ENCODE results near the gene PLAAT5. TPM values are rescaled to one million over a fixed set of nuclear protein-coding genes. Genes with fewer than 3 reads are reported as not detected.

Gene PLAAT5
- total and polyA plus RNA-seq, 2 of the 13 experiments (the other 11 are each of a cell fraction or from before 2014, with no cell fraction given): not detected

DNA sequence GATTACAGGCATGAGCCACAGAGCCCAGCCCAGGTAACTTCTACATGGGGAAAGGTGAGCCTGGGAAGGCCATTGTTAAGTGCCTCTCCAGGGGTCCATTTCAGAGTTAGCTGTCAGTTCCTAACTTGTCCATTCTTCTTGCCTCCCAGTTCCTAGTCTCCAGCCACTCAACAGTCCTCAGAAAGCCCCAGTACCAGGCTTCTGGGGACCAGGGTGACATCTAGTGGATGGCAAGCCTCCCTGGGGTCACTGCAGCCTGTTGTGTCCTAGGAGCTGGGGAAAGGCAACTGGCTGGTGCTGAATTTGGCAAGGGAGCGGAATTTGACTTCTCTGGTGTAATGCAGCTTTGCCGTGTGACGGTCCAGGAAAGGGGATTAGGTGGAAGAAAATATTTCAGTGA, 17.0 kb upstream of the PLAAT5 start:
- Histone ChIP-seq H3K4me3 (replicated peaks in 1 of 3; ENCODE audit: insufficient read depth in 1 of 3, low read depth in 2 of 3, low read length in 3 of 3) (no peak overlapping the region), H3K9ac (ENCODE audit: insufficient read depth, low read depth, low read length) (no peak overlapping the region), H4K20me1 (ENCODE audit: insufficient read depth, low read length) (no peaks in the 10 kb centered on the region), H3K79me2 (ENCODE audit: insufficient read depth, low read length) (no peaks in the 10 kb centered on the region), H3K9me3 (ENCODE audit: low read length) (no peaks in the 10 kb centered on the region), H3K4me1 (ENCODE audit: insufficient read depth, low read length) (no peaks in the 10 kb centered on the region), H3K27me3 (ENCODE audit: control insufficient read depth in 1 of 2, insufficient read depth in 2 of 2, low read length in 2 of 2) (peaks cover 5 to 36% of the 10 kb centered on the region in 2 experiments; a peak in 4 of 5 replicates), H3K27ac (ENCODE audit: extremely low read length, insufficient read depth, low read length) (no peak overlapping the region), H3K4me2 (ENCODE audit: low read depth, low read length) (no peak overlapping the region), H3K36me3 (replicated peaks in 1 of 2; ENCODE audit: control insufficient read depth in 1 of 2, insufficient read depth in 2 of 2, low read length in 2 of 2) (no peaks in the 10 kb centered on the region), H2AFZ (ENCODE audit: low read length) (no peak overlapping the region)
- 6% methylated on average over 3 of the region's 3 CpGs for WGBS (ENCODE audit: low lambda C conversion rate)
- ATAC-seq (peak; percentile 94), FAIRE-seq (peak; percentile 70), DNase-seq (ENCODE audit: low spot score) (peak; percentile 64)
- CTCF ChIA-PET (ENCODE audit: low intra/inter-chr PET ratio, low total read pairs): interaction anchor here (1.7 kb wide), 1 partner anchor 29 kb away, joined by 21 read pairs; no protein-coding TSS in a partner anchor
- POLR2A ChIA-PET: interaction anchor here (0.6 kb wide), 1 partner anchor 138 kb away, joined by 4 read pairs; the partner anchor contains the start of gene SLC22A9
- intact Hi-C loops (cut with micrococcal nuclease; ENCODE audit: unreplicated experiment): loop anchor here (1.0 kb wide), 1 partner anchor 29 kb away; no protein-coding TSS in a partner anchor
- in situ Hi-C loops (cut with HindIII; ENCODE audit: extremely low pct_ligation_motif_present, low pct_unique_long_range_greater_than_20kb): no loop called here
- no TSS peak for BruUV-seq (replicated peaks)
- no peak for TF ChIP-seq ZNF761 (CRISPR knock-in tag; conservative IDR thresholded peaks at IDR 0.05)
- TF ChIP-seq GLI4 (CRISPR knock-in tag; IDR thresholded peaks at IDR 0.05; ENCODE audit: borderline replicate concordance): no peak
- TF ChIP-seq SMC3 (IDR thresholded peaks at IDR 0.05; ENCODE audit: low read length): peak; percentile 80
- no peak for TF ChIP-seq KLF15 (CRISPR knock-in tag; IDR thresholded peaks at IDR 0.05; ENCODE audit: borderline replicate concordance)
- TF ChIP-seq SPEN (CRISPR knock-in tag; IDR thresholded peaks at IDR 0.05; ENCODE audit: low read depth): no peak
- peak; percentile 83 for TF ChIP-seq STAG1 (CRISPR knock-in tag; IDR thresholded peaks at IDR 0.05)
- 0 out of 2 replicates have a peak, but pooled peaks have one; percentile 42 for TF ChIP-seq HOXA5 (CRISPR knock-in tag; IDR thresholded peaks at IDR 0.05)
- TF ChIP-seq AGO1 (IDR thresholded peaks at IDR 0.05; ENCODE audit: low read depth, low read length, poor library complexity, severe bottlenecking): no peak
- no peak for TF ChIP-seq PHF8 (CRISPR knock-in tag; IDR thresholded peaks at IDR 0.05)
- no peak for TF ChIP-seq ZNF460 (CRISPR knock-in tag; IDR thresholded peaks at IDR 0.05; ENCODE audit: borderline replicate concordance)
- 0 out of 2 replicates have a peak, but pooled peaks have one; percentile 34 for TF ChIP-seq ZNF580 (CRISPR knock-in tag; IDR thresholded peaks at IDR 0.05; ENCODE audit: borderline replicate concordance, low read depth)
- TF ChIP-seq ZNF607 (CRISPR knock-in tag; IDR thresholded peaks at IDR 0.05; ENCODE audit: borderline replicate concordance): no peak
- no peak for TF ChIP-seq TFDP1 (CRISPR knock-in tag; IDR thresholded peaks at IDR 0.05; ENCODE audit: borderline replicate concordance)
- TF ChIP-seq XRCC5 (optimal IDR thresholded peaks at IDR 0.05; ENCODE audit: low read length): peak; percentile 55
- TF ChIP-seq, protein P1, sequence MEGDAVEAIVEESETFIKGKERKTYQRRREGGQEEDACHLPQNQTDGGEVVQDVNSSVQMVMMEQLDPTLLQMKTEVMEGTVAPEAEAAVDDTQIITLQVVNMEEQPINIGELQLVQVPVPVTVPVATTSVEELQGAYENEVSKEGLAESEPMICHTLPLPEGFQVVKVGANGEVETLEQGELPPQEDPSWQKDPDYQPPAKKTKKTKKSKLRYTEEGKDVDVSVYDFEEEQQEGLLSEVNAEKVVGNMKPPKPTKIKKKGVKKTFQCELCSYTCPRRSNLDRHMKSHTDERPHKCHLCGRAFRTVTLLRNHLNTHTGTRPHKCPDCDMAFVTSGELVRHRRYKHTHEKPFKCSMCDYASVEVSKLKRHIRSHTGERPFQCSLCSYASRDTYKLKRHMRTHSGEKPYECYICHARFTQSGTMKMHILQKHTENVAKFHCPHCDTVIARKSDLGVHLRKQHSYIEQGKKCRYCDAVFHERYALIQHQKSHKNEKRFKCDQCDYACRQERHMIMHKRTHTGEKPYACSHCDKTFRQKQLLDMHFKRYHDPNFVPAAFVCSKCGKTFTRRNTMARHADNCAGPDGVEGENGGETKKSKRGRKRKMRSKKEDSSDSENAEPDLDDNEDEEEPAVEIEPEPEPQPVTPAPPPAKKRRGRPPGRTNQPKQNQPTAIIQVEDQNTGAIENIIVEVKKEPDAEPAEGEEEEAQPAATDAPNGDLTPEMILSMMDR (CRISPR knock-in tag; IDR thresholded peaks at IDR 0.05): peak; percentile 83
- no peak for TF ChIP-seq CSRNP1 (CRISPR knock-in tag; IDR thresholded peaks at IDR 0.05)
- peak; percentile 59; the same call in 1 of the 2 replicates for TF ChIP-seq RAD21 (CRISPR knock-in tag; IDR thresholded peaks at IDR 0.05)
- no peak for TF ChIP-seq ZNF124 (CRISPR knock-in tag; IDR thresholded peaks at IDR 0.05)
- TF ChIP-seq TCF12 (IDR thresholded peaks at IDR 0.05): no peak
- no peak for TF ChIP-seq TCF12 (CRISPR knock-in tag; IDR thresholded peaks at IDR 0.05)
- 0 out of 2 replicates have a peak, but pooled peaks have one; percentile 31 for TF ChIP-seq KDM2A (CRISPR knock-in tag; IDR thresholded peaks at IDR 0.05; ENCODE audit: borderline replicate concordance, low read depth)

All from HepG2 (cell line).